GF-D8 (cell line): ENCODE results near the gene CTNNA2.
"Not testable (repeated sequence)": the region's sequence is repeated elsewhere in the genome, so short reads cannot be mapped to it uniquely, and the experiment has no call there.

Source experiments
- DNase-seq: peaks from one replicate; lab custom pipeline; 2025; lab: John Stamatoyannopoulos, UW

CTNNA2 gene

GRCh38 chr2:80149991-80150390 lies 637.1 kb downstream of the CTNNA2 start:
- no peak for DNase-seq

GRCh38 chr2:80151248-80151647 lies 638.4 kb downstream of the CTNNA2 start:
- no peak for DNase-seq

GRCh38 chr2:80151651-80152050 lies 638.8 kb downstream of the CTNNA2 start:
- DNase-seq, result no peak

GRCh38 chr2:80153151-80153550 lies 640.3 kb downstream of the CTNNA2 start:
- no peak for DNase-seq

GRCh38 chr2:80153768-80154167 lies 640.9 kb downstream of the CTNNA2 start:
- no peak for DNase-seq

GRCh38 chr2:80154231-80154915 lies 641.5 kb downstream of the CTNNA2 start:
- DNase-seq, result no peak

DNA sequence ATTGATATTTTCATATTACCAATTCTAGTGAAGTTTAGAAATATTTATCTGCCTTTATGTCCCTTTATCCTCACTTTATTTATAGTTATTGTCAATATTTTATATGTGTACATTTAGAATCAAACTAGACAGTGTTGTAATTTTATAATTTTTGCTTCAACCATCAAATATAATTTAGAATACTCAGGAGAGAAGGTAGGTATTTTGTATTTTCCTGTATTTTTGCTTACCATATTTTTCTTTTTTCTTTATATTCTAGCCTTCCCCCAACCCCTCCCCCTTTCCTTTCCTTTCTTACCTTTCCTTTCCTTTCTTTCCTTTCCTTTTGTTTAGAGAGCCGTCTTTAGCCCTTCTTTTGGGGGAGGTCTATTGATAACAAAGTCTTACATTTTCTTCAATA lies 651.5 kb downstream of the CTNNA2 start:
- DNase-seq, result no peak

DNA sequence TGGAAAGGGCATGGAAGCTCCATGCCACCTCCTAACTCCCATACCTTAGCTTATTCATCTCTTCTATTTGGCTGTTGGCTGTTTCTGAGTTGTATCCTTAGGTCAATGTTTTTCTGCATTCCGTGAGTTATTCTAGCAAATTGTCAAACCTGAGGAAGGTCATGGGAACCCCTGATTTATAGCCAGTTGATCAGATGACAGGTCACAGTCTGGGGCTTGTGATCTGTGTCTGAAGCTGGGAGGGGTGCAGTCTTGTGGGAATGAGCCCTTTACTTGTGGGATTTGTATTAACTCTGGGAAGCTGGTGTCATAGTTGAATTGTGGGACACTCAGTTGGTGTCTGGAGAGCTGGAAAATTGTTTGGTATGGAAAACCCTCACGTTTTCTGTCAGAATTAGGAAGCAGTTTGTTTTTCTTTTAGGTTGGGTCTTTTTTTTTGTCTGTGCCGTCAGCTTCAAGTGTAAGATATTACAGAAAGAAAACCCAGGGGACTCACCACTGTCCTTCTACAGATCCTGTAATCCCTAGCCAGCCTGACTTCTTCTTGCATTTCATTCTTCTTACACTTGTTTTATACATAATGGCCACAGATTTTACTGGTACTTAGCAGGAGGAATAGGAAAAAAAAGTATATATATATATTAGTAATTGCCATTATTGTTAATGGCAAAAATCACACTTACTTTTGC lies 653.8 kb downstream of the CTNNA2 start:
- no peak for DNase-seq

DNA sequence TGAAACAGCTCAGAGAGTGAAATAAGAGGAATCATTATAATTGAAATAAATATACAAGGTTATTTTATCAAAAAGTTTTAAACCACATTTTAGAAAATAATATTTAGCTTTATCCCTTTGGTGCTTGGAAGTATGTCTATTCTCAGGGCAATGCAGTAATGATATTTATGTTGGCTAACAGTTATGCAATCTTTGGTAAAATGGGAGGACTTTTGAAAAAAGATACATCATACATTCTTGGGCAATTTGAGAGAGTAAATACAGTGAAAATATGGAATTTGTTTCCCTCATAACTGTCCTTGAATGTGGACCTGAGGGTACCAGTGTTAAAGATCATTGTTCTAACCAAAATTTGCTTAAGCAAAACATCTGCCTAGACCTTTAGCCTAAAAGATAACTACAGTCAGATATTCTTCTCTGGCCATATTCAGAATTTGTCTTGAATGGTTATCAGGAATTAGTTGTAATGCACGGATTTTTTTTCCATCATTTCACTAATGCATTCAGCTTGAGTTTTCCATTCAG lies 654.5 kb downstream of the CTNNA2 start:
- no peak for DNase-seq

- no peak for DNase-seq
These were observed 655.2 kb downstream of the CTNNA2 start for GRCh38 chr2:80168037-80168436.

DNA sequence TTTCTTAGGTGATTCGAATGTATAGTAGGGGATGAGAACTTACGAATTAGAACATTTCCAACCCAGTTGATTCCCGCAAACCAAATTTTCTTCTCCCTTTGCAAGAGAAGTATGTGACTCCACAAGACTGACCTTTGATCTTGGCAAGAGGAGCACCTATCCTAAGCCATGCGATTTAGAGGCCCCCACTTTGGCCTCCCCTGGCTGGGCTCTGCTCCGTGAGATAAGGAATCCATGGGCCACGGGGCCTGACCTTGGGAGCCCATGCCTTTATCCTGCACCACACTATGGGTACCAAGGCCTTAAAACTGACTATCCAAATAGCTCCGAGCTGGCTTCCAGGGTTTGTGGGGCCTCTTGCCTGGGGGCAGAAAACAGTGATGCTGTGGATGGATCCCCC lies 656.0 kb downstream of the CTNNA2 start:
- DNase-seq, result no peak

- no peak for DNase-seq
These were observed 657.2 kb downstream of the CTNNA2 start for GRCh38 chr2:80169811-80170594.

- no peak for DNase-seq
These were observed 672.2 kb downstream of the CTNNA2 start for GRCh38 chr2:80185091-80185490.

GRCh38 chr2:80186262-80186661 lies 673.4 kb downstream of the CTNNA2 start:
- no peak for DNase-seq

- no peak for DNase-seq
These were observed 674.3 kb downstream of the CTNNA2 start for GRCh38 chr2:80187156-80187555.

GRCh38 chr2:80190166-80190565 lies 677.3 kb downstream of the CTNNA2 start:
- DNase-seq, result no peak

DNA sequence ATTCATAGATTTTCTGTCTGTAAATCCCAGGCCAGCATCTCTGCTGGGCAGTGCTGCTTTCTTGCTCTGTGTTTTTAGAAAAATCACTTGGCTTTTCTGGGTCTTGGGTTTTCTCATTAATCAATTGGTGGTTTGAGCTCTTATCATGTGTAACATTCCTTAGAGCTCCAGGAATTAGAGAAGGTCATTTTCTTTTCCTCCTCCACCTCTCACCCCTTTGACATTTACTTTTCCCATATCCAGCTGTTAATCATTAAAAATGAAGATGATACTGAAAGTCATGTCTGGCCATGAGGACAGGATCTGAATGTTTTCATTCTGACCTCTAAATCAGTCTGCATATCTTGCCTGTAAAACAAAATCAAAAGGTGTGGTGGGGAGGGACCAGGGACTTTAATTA lies 680.7 kb downstream of the CTNNA2 start:
- DNase-seq, result no peak

DNA sequence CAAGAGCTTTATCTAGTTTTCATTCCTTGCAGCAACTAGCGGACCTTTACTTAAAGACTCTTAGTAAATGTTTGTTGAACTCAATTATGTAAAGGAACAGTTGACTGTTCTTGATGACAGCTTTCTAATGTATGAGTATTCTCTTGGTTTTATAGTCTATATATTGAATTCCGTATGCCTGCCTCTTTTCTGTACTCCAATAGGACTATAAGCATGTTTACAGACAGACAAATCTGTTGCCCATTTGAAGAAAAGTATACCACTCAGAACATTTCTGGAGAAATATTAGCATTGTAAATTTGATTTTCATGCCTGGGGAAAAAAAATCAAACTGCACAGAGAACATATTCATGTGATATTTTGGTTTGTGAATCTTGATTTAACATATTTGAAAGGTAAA lies 682.2 kb downstream of the CTNNA2 start:
- no peak for DNase-seq

DNA sequence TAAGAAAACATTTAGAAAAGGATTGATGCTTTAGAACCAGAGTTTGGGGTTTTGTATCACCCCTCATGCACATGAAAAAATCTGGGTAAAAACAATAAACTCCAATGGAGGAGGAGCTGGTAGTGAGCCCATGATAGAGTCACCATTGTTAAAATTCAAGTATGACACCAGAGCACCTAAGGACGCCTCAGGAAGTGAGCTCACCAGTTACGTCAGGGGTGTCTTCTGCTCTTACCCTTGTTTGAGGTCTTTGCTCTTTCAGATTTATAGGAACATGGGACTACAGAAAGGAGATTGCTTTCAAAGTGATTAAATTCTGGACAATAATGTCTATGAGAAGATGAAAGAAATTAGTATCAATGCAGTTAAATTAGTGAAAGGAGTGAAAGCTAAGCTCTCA lies 685.2 kb downstream of the CTNNA2 start:
- no peak for DNase-seq

DNA sequence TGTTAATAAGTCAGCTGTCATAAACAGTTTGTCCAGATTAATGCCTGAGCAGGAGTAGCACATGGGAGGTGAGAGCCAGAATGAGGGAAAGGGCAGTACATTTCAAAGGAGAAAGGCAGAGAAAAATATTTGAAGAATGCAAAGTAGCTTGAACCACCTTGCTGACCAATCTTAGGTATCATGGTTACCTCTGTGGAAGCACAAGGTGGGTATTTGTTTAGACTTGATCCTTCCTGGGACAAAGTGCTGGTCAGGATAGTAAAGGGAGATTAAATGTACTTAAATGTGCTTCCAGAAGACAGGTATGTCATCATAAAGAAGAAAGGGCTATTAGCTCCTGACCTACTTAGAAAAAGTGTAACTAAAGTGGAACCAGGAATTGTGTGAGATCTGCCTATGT lies 686.7 kb downstream of the CTNNA2 start:
- no peak for DNase-seq

- not testable (repeated sequence) for DNase-seq
These were observed 691.1 kb downstream of the CTNNA2 start for GRCh38 chr2:80203929-80204328.

GRCh38 chr2:80205498-80205897 lies 692.6 kb downstream of the CTNNA2 start:
- DNase-seq, result no peak

GRCh38 chr2:80209458-80209857 lies 696.6 kb downstream of the CTNNA2 start:
- DNase-seq, result no peak
